Measurements from ENCODE around the gene ARHGAP10.

The ARHGAP10 gene

GRCh38 chr4:147731580-147732517 lies at the start of gene ARHGAP10:
ARHGAP10 (plus strand) TSS chr4:147732088; CDS start chr4:147732302, 214 bp downstream.
- DNase-seq: peak; percentile 45

DNA sequence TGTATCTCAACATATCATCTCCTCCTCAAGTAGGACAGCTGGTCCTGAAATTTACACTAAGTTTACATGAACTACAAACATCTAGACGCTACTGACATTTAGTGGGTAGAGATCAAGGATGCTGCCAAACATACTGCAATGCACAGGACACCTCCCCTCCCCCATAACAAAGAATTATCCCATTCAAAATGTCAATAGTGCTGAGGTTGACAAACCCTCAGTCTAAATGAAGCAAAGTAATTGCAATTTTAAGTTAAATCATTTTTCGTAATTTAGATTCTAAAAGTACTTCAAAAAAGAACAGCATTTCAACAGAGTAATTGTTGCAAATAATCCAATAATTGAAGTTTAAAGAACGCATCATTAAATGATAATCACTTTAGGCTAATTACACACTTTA lies 49.1 kb upstream of the ARHGAP10 start:
- DNase-seq: no peak

DNA sequence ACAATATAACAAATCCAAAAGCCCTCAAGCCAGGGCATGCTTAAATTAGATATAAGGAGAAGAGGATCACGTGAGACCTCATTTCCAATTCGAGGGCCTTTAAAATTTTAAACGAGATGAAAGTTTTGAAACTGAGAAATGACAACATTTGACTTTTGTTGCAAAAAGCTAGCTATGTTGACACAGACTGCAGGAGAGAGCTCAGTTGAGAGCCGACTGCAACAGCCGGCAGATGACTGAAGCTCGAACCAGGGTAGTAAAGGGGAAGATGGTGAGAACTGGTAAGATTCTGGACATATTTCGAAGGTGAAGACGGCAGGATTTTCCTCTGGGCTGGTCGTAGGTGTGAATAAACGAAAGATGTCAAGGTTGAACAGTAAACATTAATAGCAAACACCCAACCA lies 48.7 kb upstream of the ARHGAP10 start:
- DNase-seq: no peak

GRCh38 chr4:147683717-147684700 lies 47.9 kb upstream of the ARHGAP10 start, which contains the start of gene PRMT9:
PRMT9 (minus strand) TSS chr4:147684163; CDS start chr4:147683987, 176 bp downstream.
- peak; percentile 71 for DNase-seq

GRCh38 chr4:147689067-147689466 lies 42.8 kb upstream of the ARHGAP10 start:
- DNase-seq: no peak

DNA sequence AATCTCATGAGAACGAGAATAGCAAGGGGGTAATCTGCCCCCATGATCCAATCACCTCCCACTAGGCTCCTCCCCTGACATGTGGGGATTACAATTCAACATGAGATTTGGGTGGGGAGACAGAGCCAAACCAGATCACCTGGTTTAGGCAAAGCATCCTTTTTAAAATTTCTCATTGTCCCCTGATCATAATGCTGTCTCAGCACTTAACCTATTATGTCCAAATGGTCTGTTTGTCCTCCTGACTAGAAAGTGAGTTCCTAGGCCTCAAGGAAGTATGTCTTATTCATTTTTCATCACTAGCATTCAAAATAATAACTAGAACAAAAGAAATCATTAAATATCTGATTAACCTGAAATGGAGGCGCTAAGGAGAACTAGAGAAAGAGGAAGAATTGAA lies 40.1 kb upstream of the ARHGAP10 start:
- DNase-seq: no peak

GRCh38 chr4:147693218-147693617 lies 38.7 kb upstream of the ARHGAP10 start:
- no peak for DNase-seq

DNA sequence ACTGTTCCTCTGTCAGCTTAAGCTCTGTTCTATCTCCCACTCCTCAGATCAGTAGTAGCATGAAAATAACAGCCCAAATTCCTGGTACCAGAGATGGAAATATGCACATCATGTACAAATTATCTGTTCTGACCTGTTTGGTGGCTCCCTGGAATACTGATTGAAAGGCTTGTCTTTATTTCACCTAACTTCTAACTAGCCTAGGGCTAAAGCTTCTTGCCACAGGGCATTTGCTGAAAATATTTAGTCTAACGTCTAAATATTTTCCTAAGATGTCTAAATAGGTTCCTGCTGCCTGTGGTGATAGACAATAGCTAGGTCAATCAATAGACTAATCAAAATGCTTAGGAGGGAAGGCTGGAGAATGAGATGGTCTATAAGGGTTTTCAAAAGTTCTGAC lies 35.0 kb upstream of the ARHGAP10 start:
- DNase-seq: no peak

- no peak for DNase-seq
Observed at GRCh38 chr4:147704846-147705245, 27.0 kb upstream of the ARHGAP10 start.

GRCh38 chr4:147707892-147708672 lies 23.8 kb upstream of the ARHGAP10 start:
- no peak for DNase-seq

- no peak for DNase-seq
Observed at GRCh38 chr4:147709999-147710398, 21.9 kb upstream of the ARHGAP10 start.

DNA sequence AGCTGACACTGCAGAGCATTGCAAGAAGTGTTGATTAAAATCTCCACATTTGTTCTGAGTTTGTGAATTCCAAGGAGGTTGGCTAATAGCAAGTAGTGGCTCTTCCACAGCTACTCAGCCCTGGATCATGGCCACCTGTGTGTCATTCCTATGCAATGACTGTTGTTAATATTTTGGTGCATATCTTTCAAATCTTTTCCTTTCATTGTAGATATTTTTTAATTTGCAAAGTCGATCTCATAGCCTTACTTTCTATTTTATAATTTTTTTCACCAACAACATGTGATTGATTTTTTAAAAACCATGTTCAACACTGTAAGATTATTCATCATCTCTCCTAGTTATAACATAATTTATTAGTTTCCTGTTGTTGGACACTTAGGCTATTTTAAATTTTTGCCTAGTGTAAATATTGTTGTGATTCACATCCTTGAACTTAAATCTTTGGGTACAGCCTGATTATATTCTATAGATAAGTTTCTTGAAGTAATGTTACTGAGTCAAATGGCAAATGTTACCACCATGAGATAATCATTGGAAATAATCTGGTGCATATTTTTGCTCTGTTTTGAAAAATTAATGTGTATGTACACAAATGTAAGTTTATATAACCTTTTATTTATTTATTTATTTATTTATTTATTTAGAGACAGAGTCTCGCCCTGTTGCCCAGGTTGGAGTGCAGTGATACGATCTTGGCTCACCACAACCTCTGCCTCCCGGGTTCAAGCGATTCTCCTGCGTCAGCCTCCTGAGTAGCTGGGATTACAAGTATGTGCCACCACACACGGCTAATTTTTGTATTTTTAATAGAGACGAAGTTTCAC lies 17.1 kb upstream of the ARHGAP10 start:
- DNase-seq: no peak

DNA sequence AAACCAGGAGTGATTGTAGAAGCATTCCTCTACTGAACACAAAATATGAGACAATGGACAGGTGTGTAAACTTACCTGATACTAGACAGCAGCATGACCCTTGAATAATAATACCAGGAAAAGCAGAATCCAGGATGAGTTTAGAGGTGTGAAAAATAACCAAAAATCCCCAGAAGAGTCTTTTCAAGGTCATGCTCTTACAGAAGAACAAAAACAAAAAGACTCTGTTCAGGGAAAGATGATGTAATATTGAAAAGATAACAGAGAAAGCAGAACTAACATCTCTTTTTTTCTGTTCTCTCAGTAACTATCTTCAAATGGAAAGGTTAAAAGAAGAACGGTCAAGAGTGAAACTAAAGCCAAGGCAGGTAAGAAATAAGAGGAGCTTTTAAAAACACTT lies 14.0 kb upstream of the ARHGAP10 start:
- no peak for DNase-seq

GRCh38 chr4:147723326-147723725 lies 8.6 kb upstream of the ARHGAP10 start:
- no peak for DNase-seq

GRCh38 chr4:147724468-147725201 lies 7.3 kb upstream of the ARHGAP10 start:
- DNase-seq: no peak

DNA sequence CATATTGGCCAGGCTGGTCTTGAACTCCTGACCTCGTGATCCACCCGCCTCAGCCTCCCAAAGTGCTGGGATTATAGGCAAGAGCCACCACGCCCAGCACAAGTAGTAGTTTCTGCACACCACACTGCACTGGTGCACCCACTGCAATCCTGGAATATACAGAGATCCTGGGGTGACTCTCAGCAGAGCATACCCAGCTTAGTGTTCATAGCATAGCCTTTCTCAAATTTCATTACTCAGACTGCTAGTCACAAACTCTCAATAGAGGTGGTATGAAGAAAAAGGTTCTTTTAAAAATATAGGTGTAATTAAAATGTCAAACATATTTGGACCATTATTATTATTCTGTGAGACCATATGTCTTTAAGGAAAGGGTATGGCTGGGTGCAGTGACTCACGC lies 6.2 kb upstream of the ARHGAP10 start:
- DNase-seq: no peak

DNA sequence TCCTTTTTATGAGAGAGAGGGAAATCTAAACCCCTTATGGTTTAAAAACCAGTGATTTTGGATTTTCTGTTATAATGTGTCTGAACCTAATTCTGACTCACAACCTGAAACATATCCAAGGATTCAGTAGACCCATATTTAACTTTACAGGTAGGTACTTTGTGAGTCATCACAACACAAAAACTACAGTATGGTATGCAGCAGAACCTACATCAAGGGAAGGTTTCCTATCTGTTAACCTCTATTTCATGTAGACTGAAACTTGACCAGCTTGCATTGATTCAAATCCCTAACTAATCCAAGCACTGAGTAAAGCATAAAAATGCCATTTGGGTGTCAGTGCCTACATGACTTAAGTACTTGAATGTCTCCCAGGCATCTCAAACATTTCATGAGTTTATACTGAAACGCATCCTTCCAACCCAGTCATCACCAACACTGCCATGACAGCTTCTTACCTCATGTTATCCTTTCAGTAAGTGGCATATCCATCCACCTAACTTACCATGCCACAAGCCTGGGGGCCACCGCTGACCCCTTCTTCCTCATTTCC lies 4.3 kb upstream of the ARHGAP10 start:
- no peak for DNase-seq

GRCh38 chr4:147730333-147730732 lies 1.6 kb upstream of the ARHGAP10 start:
- DNase-seq: no peak

- no peak for DNase-seq
Observed at GRCh38 chr4:147732518-147733235, 789 bp downstream of the ARHGAP10 start.
